B cell (primary cell): ENCODE data around the gene SCNN1G. TPM values are rescaled to one million over a fixed set of nuclear protein-coding genes. Genes with fewer than 3 reads are reported as not detected.

Experiments used
- ATAC-seq: fragments of 200-7000 bp; cut with Tn5 transposase; one replicate; pipeline ENCODE4 v1.10.0; 2021; ENCODE audit warnings: low read depth, mild to moderate bottlenecking, moderate number of reproducible peaks, moderate library complexity
- CTCF ChIA-PET: fragments of 350-600 bp; sonication (Branson Sonifier 250); formaldehyde crosslinking; loops from one replicate; lab custom pipeline; 2021; ENCODE audit warnings: antibody characterized with exemption, inconsistent platforms; lab: Charles Lee
- POLR2A ChIA-PET: fragments of 350-600 bp; sonication (Branson Sonifier 250); formaldehyde crosslinking; loops from one replicate; lab custom pipeline; 2021; ENCODE audit warnings: antibody characterized with exemption; lab: Charles Lee
- DNase-seq: peaks from one replicate; pipeline ENCODE4 v3.0.0; 2013
- H2AFZ ChIP-seq: 2 replicates; pipeline ENCODE4 v1.6.1; 2012; ENCODE audit warnings: mild to moderate bottlenecking, low read depth, low read length; ENCODE audit not compliant: insufficient read depth, poor library complexity, severe bottlenecking
- H3K27ac ChIP-seq, 2 donors: 1 replicate in 1 of 2; 2 replicates in 1 of 2; pipeline ENCODE4 v1.5.1; 2012 to 2013; ENCODE audit warnings: low read length in 2 of 2, mild to moderate bottlenecking in 2 of 2, moderate library complexity in 1 of 2
- H3K27me3 ChIP-seq, 4 experiments: fragments of 200-600 bp in 1 of 4; sonication (generic) in 1 of 4; replicated peaks in 1 of 4; 1 replicate in 2 of 4; 2 replicates in 2 of 4; pipeline versions ENCODE4 v1.6.1 to v1.7.0; 2013 to 2016; ENCODE audit warnings: low read length in 3 of 4, mild to moderate bottlenecking in 2 of 4, mixed read lengths in 1 of 4, moderate library complexity in 1 of 4; ENCODE audit not compliant: insufficient read depth in 4 of 4, control insufficient read depth in 3 of 4; ENCODE audit errors: control extremely low read depth in 1 of 4
- H3K36me3 ChIP-seq, 2 experiments: replicated peaks in 1 of 2; 1 replicate in 1 of 2; 2 replicates in 1 of 2; pipeline versions ENCODE4 v1.6.1 to v1.7.1; 2013; ENCODE audit warnings: low read length in 1 of 2; ENCODE audit not compliant: insufficient read depth in 2 of 2, control insufficient read depth in 1 of 2; ENCODE audit errors: control extremely low read depth in 1 of 2, extremely low read depth in 1 of 2
- H3K4me1 ChIP-seq, 2 donors: fragments of 200-600 bp in 1 of 2; sonication (generic) in 1 of 2; 1 replicate in 1 of 2; 2 replicates in 1 of 2; pipeline versions ENCODE4 v1.5.1 to v1.6.1; 2013 to 2017; ENCODE audit warnings: low read length in 2 of 2; ENCODE audit not compliant: control insufficient read depth in 2 of 2, insufficient read depth in 2 of 2
- H3K4me2 ChIP-seq: replicated peaks from 2 replicates; pipeline ENCODE3; 2012; ENCODE audit warnings: mild to moderate bottlenecking, low read depth, low read length; ENCODE audit not compliant: poor library complexity, severe bottlenecking
- H3K4me3 ChIP-seq, 5 experiments: fragments of 200-600 bp in 1 of 5; sonication (generic) in 1 of 5; 1 replicate in 3 of 5; 2 replicates in 2 of 5; pipeline versions ENCODE4 v1.5.1 to v1.7.0; 2011 to 2016; ENCODE audit warnings: low read length in 4 of 5, mild to moderate bottlenecking in 4 of 5, low read depth in 2 of 5, control low read depth in 1 of 5, moderate library complexity in 1 of 5; ENCODE audit not compliant: insufficient read depth in 1 of 5; ENCODE audit errors: control extremely low read depth in 1 of 5, extremely low read depth in 1 of 5
- H3K79me2 ChIP-seq: fragments of 200-600 bp; sonication (generic); one replicate; pipeline ENCODE4 v1.6.0; 2016; ENCODE audit warnings: low read length; ENCODE audit not compliant: control insufficient read depth, insufficient read depth
- H3K9ac ChIP-seq: fragments of 200-600 bp; sonication (generic); 2 replicates; pipeline ENCODE4 v1.6.1; 2017; ENCODE audit warnings: mild to moderate bottlenecking, low read length, moderate library complexity
- H3K9me3 ChIP-seq, 3 donors: one replicate each; pipeline versions ENCODE4 v1.6.1 to v1.7.1; 2013; ENCODE audit warnings: low read length in 2 of 3; ENCODE audit not compliant: control insufficient read depth in 2 of 3, insufficient read depth in 1 of 3; ENCODE audit errors: control extremely low read depth in 1 of 3
- H4K20me1 ChIP-seq: 2 replicates; pipeline ENCODE4 v1.6.0; 2012; ENCODE audit warnings: mild to moderate bottlenecking, low read length; ENCODE audit not compliant: insufficient read depth, control insufficient read depth, poor library complexity, severe bottlenecking
- H3K27ac Mint-ChIP-seq: one replicate; pipeline ENCODE4 v1.8.0; 2021; ENCODE audit warnings: mixed read lengths
- H3K27me3 Mint-ChIP-seq: one replicate; pipeline ENCODE4 v1.8.0; 2021; ENCODE audit warnings: mixed read lengths
- H3K4me1 Mint-ChIP-seq: one replicate; pipeline ENCODE4 v1.8.0; 2021; ENCODE audit warnings: mixed read lengths
- H3K4me3 Mint-ChIP-seq: one replicate; pipeline ENCODE4 v1.8.0; 2021; ENCODE audit warnings: mixed read lengths
- H3K9me3 Mint-ChIP-seq: one replicate; pipeline ENCODE4 v1.8.0; 2022; ENCODE audit warnings: mixed read lengths; ENCODE audit not compliant: insufficient read depth
- CTCF ChIP-seq: fragments of 200-600 bp; IDR thresholded peaks from one replicate; pipeline ENCODE4 v1.8.0; 2022; ENCODE audit warnings: antibody characterized with exemption, mild to moderate bottlenecking
- EZH2 ChIP-seq: IDR thresholded peaks from 2 replicates; pipeline ENCODE4 v1.6.1; 2012; ENCODE audit warnings: borderline replicate concordance, low read depth, mild to moderate bottlenecking, moderate library complexity, low read length; ENCODE audit not compliant: insufficient read depth, poor library complexity, severe bottlenecking
- WGBS: methylation state at CpG from one replicate; pipeline ENCODE4 v1.1.5; 2013; ENCODE audit warnings: missing lambda C conversion rate; ENCODE audit not compliant: insufficient coverage; 5-methylcytosine and 5-hydroxymethylcytosine counted together
- intact Hi-C: fragments of 100-400 bp; cut with micrococcal nuclease; formaldehyde crosslinking; loops from one replicate; pipeline ENCODE4 v1.10.0; 2022
- polyA plus RNA-seq: library from polyadenylated mRNA; depleted of rRNA; stranded (reverse); fragments of >200 nt; gene quantifications from 2 replicates; pipeline ENCODE4 v1.2.3, GENCODE V29; 2012
- total RNA-seq, 2 donors: library from RNA; stranded (reverse); fragments of 120-200 nt in 1 of 2; gene quantifications; 1 replicate in 1 of 2; 2 replicates in 1 of 2; pipeline versions ENCODE4 v1.2.3 to v1.2.4, GENCODE V29; 2013 to 2022

Gene SCNN1G
- total and polyA plus RNA-seq, 2 donors (not counting 1 experiment from before 2014, with no cell fraction given) = not detected

GRCh38 chr16:23194497-23195221, 12.1 kb downstream of the SCNN1G start:
- DNase-seq = no peak
- Histone ChIP-seq H3K4me2 (no peak overlapping the region), H3K27ac (no peak overlapping the region), H2AFZ (no peak overlapping the region), H3K4me1 (peaks cover 0 to 4% of the 10 kb centered on the region in 2 donors), H3K9me3 (no peaks in the 10 kb centered on the region), H3K79me2 (no peaks in the 10 kb centered on the region), H3K4me3 (no peak overlapping the region), H3K27me3 (peaks cover 0 to 8% (median 1%) of the 10 kb centered on the region in 4 experiments), H4K20me1 (no peaks in the 10 kb centered on the region), H3K36me3 (no peaks in the 10 kb centered on the region), H3K9ac (no peak overlapping the region)
- TF ChIP-seq CTCF (no peak), EZH2 (no peak)
- intact Hi-C loops = no loop called here
- Mint-ChIP-seq H3K27me3 (peaks cover 30% of the 10 kb centered on the region), H3K27ac (no peak overlapping the region), H3K4me1 (no peaks in the 10 kb centered on the region), H3K4me3 (no peak overlapping the region), H3K9me3 (no peaks in the 10 kb centered on the region)
- ChIA-PET POLR2A (no interaction called here), CTCF (no interaction called here)
- WGBS = 50% methylated on average over 4 of the region's 9 CpGs
- ATAC-seq = no peak

- no peak overlapping the region for H2AFZ ChIP-seq
Observed at GRCh38 chr16:23195366-23195978, 12.9 kb downstream of the SCNN1G start.

More at GRCh38 chr16:23195366-23195978, 12.9 kb downstream of the SCNN1G start:
- ATAC-seq (no peak), DNase-seq (no peak)
- H3K4me1 ChIP-seq = peaks cover 0 to 4% of the 10 kb centered on the region in 2 donors
- intact Hi-C loops = no loop called here
- no peaks in the 10 kb centered on the region for H3K9me3 ChIP-seq
- no peak overlapping the region for H3K4me3 ChIP-seq
- Mint-ChIP-seq H3K27ac (no peak overlapping the region), H3K27me3 (peaks cover 30% of the 10 kb centered on the region), H3K9me3 (no peaks in the 10 kb centered on the region), H3K4me3 (no peak overlapping the region), H3K4me1 (no peaks in the 10 kb centered on the region)
- CTCF ChIA-PET = no interaction called here
- POLR2A ChIA-PET = no interaction called here
- H3K4me2 ChIP-seq = no peak overlapping the region
- H3K27ac ChIP-seq = no peak overlapping the region
- H3K36me3 ChIP-seq = no peaks in the 10 kb centered on the region
- no peak overlapping the region for H3K9ac ChIP-seq
- H3K79me2 ChIP-seq = no peaks in the 10 kb centered on the region
- WGBS = 86% methylated on average over 1 of the region's 3 CpGs
- no peaks in the 10 kb centered on the region for H4K20me1 ChIP-seq
- no peak for TF ChIP-seq EZH2
- TF ChIP-seq CTCF = no peak
- H3K27me3 ChIP-seq = peaks cover 0 to 8% (median 1%) of the 10 kb centered on the region in 4 experiments
